IPS-NIHi7 (cell line): ENCODE results near the gene MIF4GD.

Experiments
- DNase-seq: peaks from one replicate; pipeline ENCODE4 v3.0.0; 2012; ENCODE audit warnings: mixed read lengths; ENCODE audit errors: extremely low spot score

The MIF4GD gene

DNA sequence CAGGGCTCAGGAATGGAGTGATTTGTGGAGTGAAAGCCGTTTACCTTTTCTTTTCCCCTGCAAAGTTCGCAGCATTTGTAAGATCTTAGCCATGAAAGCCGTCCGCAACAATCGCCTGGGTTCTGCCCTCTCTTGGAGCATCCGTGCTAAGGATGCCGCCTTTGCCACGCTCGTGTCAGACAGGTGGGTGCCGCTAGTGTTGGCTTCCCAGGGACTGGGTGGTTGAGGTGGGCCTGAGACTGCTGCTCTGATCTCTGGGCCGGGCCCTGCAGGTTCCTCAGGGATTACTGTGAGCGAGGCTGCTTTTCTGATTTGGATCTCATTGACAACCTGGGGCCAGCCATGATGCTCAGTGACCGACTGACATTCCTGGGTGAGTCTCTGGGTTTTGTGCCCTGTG is 38.2 kb downstream of the MIF4GD start:
- DNase-seq = no peak

DNA sequence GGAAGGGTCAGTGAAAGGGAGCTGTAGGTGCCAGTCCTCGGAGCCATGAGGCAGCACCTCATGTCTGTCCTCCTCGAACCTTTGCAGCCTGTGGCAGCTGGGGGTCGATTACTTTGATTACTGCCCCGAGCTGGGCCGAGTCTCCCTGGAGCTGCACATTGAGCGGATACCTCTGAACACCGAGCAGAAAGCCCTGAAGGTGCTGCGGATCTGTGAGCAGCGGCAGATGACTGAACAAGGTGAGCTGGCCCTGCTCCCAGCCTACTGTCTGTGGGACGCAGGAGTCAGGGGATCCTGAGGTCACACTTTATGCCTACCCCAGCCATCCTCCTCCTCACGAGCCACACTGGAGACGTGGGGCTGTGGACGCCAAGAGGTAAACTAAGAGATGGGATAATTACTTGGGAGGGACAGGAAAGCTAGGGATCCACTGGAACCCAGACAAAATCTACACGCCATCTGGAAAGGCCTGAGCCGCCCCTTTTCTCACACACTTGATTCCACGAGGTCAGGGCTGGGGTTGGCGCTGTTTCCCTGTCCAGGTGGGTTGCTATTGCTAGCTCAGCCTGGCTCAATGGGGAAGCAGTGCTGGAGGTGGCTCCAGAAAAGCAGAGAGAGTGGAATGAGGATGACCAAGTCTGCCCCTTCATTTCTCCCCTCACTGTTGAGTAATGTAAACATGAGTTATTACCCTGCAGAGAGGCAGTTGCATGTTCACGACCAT is 39.1 kb downstream of the MIF4GD start:
- DNase-seq = no peak

DNA sequence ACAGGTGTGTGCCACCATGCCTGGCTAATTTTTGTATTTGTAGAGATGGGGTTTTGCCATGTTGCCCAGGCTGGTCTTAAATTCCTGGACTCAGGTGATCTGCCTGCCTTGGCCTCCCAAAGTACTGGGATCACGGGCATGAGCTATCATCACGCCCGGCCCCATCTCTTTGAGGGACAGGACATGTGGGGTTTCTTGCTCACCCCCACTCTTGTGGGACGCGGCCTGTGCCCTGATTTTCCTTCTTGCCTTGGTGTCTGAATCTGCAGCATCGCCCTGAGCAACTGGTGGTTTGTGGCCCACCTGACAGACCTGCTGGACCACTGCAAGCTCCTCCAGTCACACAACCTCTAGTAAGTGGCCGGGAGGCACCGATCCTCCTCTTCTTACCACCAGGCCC is 40.0 kb downstream of the MIF4GD start:
- no peak for DNase-seq

DNA sequence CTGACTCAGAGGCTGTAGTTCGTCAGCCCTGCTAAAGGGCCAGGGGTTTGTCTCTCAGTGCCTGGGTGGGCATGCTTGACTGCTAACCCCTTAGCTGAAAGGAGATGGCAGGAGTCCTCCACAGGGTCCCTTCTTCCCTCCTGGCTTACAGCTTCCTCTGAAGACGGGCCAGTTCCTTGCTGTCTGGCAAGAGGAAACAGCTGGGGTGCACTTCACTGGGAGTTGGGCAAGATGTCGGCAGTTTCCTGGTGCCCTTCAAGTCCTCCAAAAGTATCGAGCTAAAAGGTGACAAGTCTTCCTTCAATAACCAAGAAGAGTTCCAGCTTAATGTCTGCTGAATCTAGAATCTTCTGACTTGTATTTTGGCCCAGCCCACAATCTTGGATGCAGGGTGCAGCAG is 42.2 kb downstream of the MIF4GD start:
- DNase-seq = no peak

DNA sequence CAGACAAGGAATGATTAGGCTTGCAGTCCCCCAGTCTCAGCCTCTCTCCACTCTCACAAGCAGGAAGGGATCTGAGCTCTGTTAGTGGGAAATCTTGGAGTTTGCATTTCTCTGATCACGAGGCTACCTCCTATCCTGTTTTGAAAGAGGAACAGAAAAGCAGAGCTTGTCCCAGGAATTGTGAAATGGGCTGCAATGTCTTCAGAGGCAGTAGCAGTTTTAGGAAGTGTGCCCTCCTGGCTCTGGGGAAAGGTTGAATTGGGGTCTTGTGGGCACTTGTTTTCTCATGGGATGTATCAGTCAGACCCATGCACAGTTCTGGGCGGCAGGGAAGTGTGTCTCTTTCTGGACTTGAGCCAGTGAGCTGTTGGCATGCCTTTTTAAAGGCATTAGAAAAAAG is 42.7 kb downstream of the MIF4GD start:
- DNase-seq = no peak

DNA sequence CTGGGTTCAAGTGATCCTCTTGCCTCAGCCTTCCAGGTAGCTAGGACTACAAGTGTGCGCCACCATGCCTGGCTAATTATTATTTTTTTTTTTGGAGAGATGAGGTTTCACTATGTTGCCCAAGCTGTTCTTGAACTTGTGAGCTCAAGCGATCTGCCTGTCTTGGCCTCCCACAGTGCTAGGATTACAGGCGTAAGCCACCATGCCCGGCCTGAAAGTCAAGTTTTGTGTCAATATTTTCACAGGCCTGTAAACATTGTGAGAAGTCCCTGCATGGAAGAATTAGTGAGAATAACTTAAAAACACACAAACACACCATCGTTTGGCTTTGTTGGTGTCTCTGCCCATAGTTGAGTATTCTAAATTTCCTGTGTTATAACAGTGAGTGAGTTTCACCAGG is 43.3 kb downstream of the MIF4GD start:
- DNase-seq = no peak

DNA sequence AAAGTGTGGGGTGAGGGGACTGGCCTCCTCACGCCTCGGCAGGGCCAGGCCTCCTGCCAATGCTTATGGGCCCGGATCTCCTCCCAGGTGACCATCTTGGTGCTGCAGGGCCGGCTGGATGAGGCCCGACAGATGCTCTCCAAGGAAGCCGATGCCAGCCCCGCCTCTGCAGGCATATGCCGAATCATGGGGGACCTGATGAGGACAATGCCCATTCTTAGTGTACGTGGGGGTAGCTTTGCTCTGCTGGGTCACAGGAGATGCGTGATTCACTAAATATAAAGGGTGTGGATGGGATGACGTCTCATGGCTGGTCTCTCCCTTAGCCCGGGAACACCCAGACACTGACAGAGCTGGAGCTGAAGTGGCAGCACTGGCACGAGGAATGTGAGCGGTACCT is 46.0 kb downstream of the MIF4GD start:
- DNase-seq = no peak

DNA sequence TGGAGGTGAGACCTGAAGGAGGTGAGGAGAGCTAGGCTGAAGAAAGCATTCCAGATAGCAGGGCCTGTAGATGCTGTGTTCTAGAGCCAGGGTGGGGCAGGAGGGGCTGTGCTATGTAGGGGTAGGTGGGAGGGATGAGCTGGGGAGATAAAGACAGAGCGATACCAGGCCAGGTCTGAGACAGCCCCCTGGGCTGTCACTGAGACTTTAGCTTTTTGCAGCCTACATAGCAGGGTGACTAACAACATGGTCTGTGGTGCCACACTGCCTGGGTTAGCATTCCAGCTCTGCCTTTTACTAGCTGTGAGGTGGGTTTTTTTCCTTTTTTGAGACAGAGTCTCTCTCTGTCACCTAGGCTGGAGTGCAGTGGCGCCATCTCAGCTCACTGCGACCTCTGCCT is 51.2 kb downstream of the MIF4GD start:
- no peak for DNase-seq

DNA sequence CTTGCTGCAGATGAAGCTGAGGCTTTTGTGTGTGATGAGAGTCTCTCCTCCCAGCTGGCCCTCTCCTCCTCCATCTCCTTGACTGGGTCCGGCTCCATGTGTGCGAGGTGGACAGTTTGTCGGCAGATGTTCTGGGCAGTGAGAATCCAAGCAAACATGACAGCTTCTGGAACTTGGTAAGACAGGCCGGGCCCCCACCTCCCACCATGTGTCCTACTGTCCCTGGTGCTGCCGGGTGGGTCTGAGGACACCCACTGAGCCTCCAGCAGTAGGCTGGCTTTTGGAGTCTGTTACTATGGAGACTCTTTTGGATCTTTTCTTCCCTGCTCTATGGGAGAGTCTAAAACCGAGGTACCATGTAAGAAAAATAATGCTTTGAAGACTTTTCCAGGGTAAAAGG is 52.9 kb downstream of the MIF4GD start:
- DNase-seq = peak; percentile 7
